Brain pericyte (primary cell): ENCODE data around the gene BIK.
"Not testable (repeated sequence)": the region's sequence is repeated elsewhere in the genome, so short reads cannot be mapped to it uniquely, and the experiment has no call there.

ENCODE experiments used
- DNase-seq: peaks from one replicate; pipeline ENCODE4 v3.0.0-alpha.2; 2012; ENCODE audit warnings: low read depth, low spot score

The BIK gene

DNA sequence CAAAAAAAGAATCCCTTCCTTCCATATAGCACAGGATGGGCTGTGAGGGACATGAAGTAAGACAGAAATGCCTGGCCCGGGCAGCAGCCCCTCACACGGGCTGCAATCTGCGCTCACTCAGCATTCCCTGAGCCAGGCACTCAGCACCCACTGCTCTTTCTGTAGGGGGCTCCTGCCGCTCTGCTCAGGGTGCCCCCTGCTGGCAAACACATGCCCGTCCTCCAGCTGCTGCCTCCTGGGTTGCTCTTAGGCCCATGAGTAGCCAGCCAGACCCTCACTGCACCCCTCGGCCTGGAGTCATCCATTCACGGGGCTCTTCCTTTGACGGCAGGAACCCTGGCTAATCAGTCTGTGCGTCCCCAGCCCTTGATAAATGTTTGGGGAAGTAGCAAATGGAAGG lies 25.7 kb downstream of the BIK start:
- no peak for DNase-seq

DNA sequence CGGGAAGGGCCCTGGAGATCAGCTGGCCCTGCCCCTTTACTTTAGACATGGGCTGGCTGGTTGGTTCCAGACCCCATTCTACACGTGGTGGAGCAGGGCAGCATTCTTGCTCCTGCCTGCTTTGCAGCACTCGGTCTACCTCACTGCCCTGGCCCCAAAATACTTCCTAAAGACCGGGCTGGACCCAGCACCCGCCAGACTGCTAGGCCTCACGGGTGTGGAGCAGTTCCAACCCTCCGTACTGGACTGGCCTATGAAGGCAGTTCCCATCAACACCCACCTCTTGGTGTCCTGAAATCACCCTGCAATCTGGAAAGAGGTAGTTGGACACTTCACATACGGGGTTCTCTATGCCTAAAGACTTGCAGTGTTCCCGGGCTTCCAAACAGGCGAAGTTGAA lies 26.3 kb downstream of the BIK start:
- no peak for DNase-seq

DNA sequence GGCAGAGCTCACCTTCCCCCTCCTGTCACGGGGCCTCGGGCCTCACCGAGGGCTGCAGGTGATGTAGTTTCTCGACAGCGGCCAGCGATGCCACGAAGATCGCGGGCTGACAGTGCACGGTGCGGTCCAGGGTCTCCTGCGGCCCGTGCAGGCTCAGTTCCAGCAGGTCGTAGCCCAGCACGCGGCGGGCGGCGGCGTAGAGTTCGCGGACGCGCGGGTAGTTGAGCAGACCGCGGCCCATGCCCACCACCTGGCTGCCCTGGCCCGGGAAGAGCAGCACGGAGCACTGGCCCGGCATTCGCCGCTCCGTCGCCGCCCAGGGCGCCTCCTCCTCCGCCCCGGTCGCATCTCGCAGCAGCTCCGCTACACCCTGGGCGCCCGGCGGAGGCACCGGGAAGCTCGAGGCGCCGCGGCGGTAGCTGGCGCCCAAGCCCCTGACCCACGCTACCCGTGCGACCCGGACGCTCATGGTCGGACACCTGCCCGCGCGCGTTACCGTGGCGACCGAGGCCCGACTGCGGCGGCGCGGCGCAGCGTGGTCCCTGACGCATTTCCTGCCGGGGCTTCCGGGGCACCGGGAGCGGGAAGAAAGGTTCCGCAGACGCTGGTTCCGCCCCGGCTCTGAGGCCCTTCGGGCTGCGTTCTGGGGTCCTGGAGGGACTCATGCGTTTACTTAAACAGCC lies 32.5 kb downstream of the BIK start, which contains the start of gene MCAT:
MCAT (minus strand) TSS at position 519 of the 683 bp plus-strand sequence; CDS start at position 469, 50 bp downstream.
- DNase-seq: peak; percentile 33

DNA sequence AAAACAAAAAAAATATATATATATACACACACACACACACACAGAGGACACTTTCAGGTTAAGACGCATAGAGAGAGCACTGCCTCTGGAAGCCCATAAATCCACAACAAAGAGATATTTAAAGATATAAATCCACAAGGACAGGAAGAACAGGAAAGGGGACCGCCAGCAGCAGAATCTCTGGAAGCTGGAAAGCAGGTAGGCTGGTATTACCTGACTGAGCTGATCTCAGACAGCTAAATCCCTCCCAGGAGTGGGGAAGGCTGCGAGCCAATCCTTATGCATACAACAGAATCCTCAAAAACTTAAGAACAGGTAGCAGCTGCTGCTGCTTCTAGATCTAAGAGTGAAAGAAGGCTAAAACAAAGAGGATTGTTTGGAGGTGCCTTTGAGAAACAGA lies 34.4 kb downstream of the BIK start:
- DNase-seq: no peak

DNA sequence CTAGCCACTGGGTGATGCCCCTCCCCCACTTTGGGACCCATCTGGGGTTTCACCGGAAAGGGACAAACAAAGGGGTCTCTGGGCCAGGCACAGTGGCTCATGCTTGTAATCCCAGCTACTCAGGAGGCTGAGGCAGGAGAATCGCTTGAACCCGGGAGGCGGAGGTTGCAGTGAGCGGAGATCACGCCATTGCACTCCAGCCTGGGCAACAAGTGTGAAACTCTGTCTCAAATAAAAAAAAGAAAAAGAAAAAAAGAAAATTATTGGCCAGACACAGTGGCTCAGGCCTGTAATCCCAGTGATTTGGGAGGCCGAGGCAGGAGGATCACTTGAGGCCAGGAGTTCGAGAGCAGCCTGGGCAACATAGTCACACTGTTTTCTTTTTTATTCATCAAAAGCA lies 34.8 kb downstream of the BIK start:
- not testable (repeated sequence) for DNase-seq

DNA sequence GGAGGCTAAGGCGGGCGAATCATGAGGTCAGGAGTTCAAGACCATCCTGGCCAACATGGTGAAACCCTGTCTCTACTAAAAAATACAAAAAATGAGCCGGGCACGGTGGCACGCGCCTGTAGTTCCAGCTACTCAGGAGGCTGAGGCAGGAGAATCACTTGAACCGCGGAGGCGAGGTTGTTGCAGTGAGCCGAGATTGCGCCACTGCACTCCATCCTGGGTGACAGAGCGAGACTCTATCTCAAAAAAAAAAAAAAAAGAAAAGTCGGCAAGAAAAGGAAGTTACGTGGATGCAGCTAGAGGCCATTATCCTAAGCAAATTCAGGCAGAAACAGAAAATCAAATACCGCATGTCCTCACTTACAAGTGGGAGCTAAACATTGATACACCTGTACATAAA lies 35.8 kb downstream of the BIK start:
- DNase-seq: not testable (repeated sequence)

DNA sequence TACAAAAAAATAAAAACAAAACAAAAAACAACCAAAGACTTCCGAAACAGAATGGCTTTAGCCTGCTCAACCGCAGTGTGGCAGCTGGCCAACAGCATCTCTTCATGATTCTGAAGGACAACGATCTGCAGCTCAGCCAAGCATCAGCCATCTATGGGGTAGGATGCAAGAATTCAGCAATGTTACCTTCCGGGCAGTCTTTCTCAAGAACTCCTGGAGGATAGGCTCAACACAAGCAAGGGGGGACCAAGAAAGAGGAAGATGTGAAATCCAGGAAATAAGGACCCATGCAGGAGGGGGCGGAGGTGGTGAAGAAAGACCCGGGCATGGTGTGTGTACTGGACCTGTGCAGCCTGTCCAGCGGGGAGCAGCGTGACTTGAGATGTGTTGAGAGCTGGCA lies 37.3 kb downstream of the BIK start:
- no peak for DNase-seq

DNA sequence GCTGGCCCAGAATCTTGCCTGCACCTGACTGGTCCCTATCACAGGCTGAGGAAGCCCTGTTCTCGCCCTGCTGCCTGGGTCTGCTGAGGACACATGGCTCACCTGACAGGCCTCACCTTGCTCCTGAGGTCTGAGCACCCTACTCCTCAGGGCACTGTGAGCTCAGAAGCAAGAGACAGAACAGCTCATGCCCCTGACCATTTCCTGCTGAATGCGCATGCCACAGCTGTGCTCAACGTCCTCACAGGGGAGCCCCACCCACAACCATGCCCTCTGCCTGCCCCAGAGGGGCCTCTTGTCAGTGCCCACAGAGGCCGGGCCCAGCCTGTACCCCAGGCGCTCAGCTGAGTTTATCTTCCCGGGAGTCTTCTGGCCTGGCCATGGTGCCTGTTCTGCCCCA lies 38.0 kb downstream of the BIK start:
- no peak for DNase-seq

DNA sequence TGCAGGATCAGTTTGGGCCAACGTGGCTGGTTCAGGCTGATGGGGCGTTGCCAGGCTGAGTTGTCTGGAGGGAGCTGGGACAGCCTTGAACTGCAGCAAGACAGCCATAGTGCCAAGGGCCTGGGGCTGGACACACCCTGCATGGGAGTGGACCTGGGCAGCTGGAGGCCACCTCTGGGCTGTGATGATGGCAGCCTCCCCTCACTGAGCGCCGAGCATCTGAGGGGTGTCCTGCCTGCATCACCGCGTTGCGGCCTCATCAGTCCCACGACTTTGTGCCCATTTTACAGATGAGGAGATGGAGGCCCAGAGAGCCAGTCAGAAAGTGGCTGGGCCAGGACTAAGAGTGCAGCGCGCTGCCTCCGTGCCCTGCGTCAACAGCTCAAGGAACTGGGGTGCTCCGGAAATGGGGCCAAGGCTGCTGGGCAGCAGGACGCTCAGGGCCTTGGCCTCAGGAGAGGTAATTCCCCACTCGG lies 40.2 kb downstream of the BIK start:
- DNase-seq: no peak

DNA sequence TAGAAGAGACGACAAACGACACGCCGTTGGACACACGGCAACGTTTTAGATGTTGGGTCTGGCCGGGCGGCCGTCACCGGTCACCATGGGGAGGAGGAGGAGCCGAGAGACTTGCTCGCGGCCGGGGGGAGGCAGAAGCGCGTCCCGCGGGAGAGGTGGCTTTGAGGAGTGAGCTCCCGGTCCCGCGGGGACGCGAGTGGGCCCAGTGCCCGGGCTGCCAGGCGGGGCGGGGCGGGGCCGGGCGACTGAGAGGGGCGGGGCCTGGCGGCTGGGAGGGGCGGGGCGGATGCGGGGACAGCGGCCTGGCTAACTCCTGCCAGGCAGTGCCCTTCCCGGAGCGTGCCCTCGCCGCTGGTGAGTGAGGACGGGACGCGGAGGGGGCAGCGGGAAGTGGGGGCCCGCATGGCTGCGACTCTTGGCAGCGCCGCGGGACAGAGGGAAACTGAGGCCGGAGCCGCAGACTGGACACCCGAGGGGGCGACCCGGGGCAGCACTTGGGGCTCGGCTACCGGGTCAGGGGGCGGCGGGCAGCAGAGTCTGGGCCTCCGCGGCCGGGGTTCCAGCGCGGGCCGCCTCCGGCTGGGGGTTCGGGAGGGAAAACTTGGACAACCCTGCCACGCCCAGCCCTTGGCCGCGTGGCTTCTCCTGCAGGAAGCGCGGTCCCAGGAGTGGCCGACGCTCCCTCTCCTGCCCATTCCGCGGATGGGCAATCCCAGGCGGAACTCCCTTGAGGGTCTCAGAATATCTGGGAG lies 40.9 kb downstream of the BIK start, which contains the start of gene TSPO:
TSPO (plus strand) TSS at position 309 of the 752 bp plus-strand sequence. CDS start 7,680 bp downstream, outside the sequence.
- no peak for DNase-seq

DNA sequence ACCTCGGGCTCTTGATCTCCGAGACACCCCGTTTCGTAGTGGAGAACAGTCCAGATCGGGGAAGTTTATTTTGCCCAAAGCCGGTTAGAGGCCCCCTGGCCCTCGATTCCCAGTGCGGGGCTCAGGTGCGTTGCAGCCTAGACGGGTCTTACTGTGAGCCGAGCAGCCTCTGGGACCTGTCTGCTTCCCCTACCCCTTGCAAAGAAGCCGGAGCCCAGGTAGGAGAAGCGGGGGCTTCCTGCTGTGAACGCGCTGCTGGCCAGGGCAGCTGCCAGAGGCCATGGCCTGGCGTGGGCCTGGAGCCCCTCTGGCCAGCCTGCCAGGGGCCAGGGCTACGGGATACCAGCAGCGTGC lies 41.4 kb downstream of the BIK start:
- no peak for DNase-seq

DNA sequence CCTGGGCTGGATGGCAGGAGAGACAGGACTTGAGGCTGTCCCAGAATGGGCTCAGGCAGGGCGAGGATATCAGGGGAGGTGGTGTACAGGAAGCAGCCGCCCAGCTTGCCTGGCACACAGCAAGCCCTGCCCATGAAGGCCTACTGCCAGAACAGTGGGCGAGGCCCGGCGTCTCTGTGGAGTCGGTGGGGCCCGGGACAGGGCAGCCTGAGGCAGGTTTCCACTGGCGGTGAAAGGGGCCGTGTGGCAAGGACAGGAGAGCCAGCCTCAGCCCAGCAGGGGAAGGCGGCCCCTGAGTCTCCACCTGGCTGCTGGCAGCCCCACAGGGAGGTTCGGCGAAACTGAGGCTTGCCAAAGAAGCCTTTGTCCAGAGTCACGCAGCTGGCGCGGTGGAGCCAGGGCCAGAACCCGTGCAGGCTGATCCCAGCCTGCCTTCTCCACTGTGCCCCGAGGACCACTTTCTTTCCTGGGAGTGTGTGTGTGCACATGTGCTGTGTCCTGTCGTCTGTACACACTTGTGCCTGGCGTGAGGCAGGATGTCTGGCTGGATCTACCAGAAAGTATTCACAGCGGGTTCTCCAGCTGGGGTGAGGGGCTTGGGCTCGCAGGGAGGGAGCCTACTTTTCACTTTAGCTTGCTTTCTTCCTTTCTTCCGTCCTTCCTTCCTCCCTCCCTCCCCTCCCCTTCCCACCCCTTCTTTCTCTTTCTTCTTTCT lies 42.0 kb downstream of the BIK start:
- no peak for DNase-seq

DNA sequence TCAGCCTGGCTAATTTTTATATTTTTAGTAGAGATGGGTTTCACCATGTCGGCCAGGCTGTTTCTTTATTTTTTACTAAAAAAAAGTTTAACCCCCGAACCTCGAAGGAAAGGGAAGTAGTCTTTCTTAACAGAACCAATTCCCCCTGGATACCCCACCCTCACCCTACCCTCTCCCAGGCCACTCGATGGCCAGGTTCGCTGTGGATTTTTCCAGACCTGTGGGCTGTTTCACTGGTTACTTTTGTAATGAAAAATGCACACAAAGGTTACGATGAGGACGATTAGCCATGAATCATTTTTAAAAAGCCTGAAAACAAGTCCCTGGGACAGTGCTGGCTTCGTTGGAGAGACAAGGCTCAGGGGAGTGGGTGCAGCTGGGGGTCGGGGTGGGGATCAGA lies 43.3 kb downstream of the BIK start:
- no peak for DNase-seq

DNA sequence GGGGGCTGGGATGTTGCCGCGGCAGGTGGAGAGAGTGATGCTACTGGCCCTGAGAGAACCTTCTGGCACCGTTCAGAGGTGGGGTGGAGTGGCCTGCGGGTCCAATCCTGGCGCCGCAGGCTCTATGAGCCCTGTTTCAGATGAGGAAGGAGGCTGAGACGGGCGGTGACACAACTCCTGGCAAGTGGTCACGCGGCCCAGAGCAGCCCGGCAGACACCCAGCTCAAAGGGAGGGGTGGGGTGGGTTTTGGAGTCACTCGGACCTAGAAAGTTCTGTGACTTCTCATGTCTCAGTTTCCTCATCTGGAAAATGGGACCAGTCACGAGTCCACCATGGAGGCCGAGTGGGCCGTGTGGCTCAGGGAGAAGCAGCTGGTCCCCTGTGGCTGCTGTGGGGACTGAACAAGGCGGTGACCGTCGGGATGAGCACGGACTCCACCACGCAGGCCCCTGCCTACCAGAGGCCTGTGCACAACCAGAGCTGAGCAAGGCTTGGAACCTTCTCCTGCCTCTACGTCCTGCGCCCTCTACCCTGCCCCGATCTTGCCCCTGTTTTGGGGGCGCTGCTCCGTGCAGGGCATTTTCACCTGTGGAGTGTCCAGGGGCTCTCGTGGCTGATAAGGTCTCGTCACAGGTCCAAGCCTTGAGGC lies 44.5 kb downstream of the BIK start:
- DNase-seq: no peak

DNA sequence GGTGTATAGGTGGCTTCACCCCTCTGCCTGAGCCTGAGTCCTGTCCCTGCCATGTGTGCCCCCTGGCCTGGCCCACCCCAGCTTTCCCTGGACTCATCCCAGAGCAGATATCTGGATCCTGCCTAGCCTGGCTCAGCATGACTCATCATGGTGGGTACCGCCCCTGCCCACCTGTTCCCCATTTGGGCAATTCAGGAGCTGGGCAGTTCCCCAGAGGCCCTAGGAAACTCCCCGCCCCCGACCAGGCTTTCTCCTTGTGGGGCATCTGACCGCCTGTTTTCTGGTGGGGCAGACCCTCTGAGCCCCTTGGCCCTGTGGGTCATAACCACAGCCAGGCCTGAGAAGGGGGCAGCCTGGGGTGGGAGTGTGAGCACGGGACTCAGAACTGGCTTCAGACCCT lies 45.2 kb downstream of the BIK start:
- no peak for DNase-seq

DNA sequence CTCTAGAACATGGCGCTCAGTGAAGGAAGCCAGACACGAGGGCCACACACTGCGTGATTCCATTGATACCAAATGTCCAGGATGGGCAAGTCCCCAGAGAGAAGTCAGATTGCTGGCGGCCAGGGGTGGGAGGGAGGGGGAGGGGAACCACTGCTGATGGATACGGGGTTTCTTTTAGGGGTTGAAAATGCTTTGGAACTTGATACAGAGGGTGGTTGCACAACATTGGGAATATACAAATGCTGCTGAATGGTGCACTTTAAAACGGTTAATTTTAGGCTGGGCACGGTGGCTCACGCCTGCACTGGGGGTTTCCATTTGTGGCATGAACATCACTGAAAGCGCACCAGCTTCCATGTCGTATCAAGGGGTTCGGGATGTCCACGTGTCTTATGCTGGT lies 45.9 kb downstream of the BIK start:
- DNase-seq: no peak

DNA sequence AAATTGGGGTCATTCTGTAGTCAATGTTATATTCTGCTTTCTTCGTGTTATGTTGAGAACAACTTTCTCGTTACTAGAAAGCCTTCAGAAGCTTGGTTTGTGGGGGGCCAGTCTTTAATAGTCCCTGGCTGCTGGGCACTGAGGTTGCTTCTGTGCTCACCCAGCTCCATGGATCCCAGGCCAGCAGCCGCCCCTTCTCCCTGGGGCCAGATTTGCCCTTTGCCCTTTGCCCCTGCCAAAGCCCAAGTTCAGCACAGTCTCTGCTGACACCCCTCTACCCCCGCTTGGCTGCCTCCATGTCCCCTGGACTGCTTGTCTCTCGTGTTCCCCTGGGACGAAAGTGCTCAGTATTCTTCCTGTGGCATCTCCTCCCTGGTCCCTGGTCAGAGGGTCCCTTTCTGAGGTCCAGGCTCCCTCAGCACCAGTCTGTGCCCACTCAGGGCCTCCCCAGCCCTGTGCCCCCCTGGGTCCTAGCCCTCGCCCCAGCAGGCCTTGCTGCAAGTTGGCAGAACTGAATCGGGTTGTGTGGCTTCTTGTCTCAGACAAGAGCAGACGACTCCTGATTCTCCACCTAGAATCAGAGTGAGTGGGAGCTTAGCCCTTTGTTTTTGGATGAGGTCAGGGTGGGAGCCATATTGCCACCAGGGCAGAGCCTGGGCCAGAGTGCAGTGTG lies 47.5 kb downstream of the BIK start:
- no peak for DNase-seq

DNA sequence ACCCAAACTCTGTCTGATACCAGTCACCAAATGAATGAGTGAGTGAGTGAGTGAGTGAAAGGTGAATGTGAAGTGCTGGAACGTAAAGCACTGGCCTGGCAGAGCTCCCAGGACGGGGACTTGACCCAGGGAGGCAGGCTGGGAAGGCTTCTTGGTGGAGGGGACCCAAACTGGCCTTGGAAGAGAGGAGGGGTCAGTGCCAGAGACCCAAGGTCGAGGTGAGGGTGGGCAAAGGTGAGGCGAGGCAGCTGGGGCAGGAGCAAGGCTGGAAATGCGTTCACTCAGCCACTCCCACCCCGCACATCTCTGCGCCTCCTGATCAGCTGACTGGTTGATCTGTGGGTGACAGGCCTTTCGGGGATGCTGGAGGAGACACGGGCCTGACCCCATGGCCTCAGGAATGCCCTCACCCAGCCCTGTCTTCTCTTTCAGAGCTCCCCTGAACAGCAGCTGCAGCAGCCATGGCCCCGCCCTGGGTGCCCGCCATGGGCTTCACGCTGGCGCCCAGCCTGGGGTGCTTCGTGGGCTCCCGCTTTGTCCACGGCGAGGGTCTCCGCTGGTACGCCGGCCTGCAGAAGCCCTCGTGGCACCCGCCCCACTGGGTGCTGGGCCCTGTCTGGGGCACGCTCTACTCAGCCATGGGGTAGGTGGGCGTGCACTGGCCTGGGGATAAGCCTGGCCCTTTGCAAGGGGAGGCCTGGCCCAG lies 48.4 kb downstream of the BIK start:
- DNase-seq: no peak

DNA sequence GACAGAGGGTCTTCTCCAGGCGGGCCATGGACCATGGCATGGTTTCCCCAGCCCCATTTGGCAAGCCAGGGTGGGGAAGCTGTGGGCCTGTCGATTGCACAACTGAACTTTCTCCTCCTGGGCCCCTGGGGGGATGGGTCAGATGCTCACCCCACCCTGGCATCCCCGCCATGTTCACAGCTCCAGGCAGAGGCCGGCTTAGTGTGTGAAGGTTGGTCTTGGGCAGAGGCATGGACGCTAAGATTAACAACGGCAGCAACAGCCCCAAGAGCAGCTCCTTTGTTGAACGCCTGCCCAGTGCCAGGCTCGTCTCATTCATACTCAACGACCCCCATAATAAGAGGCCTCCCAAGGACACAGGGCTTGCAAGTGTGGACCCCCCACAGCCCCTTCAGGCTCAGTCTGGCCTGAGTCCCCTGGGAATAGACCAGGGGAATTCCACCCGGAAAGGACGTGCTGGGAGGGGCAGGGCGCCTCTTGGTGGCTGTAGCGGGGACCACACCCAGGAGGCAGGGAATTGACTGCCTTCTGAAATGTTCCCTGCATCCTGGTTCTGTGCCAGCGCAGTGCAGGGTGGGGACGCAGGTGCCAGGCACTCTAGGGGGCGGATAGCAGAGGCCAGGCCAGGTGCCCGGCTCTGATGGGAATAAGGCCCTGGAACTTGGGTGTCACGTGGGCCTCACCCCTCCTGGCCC lies 49.1 kb downstream of the BIK start:
- DNase-seq: no peak

DNA sequence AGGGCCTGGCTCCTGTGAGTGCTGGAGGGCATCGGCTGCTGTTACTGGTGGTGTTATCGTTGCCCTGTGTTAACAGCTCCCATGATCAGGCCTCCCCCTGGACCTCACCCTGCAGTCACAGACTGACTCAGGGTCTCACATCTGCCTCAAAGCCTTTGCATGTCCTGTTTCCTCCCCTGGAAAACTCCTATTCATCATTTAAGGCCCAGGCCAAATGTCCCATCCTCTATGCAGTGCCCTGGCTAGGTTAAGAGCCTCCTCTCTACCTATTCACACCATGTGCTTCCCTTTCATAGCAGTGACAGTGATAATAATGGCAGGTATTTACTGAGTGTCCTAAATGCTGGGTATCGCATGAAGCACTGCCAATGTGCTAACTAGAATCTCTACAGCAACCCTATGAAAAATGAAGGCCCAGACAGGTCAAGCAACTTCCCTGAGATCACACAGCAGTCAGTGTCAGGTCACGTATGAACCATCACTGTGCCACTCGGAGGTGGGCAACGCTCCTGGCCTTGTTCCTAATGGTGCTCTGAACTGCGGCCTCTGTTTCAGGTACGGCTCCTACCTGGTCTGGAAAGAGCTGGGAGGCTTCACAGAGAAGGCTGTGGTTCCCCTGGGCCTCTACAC lies 50.1 kb downstream of the BIK start:
- no peak for DNase-seq
